Activated B cell treated with CpG ODN at 0.5 μM for 24 hours (primary cell): ENCODE results near the gene ST6GAL1. TPM values are rescaled to one million over a fixed set of nuclear protein-coding genes. Genes with fewer than 3 reads are reported as not detected.

Experiments used
- ATAC-seq: fragments of 200-7000 bp; cut with Tn5 transposase; one replicate; pipeline ENCODE4 v1.10.0; 2021; ENCODE audit warnings: low read depth, mild to moderate bottlenecking, moderate library complexity
- CTCF ChIA-PET: fragments of 350-600 bp; sonication (Branson Sonifier 250); formaldehyde crosslinking; loops from one replicate; lab custom pipeline; 2021; ENCODE audit warnings: antibody characterized with exemption; lab: Charles Lee
- POLR2A ChIA-PET: fragments of 350-600 bp; sonication (Branson Sonifier 250); formaldehyde crosslinking; loops from one replicate; lab custom pipeline; 2021; ENCODE audit warnings: antibody characterized with exemption; lab: Charles Lee
- DNase-seq: peaks from one replicate; pipeline ENCODE4 v3.0.0; 2022
- H3K27ac Mint-ChIP-seq: one replicate; pipeline ENCODE4 v1.8.0; 2020; ENCODE audit warnings: mixed read lengths
- H3K27me3 Mint-ChIP-seq: one replicate; pipeline ENCODE4 v1.8.0; 2021; ENCODE audit warnings: mixed read lengths
- H3K36me3 Mint-ChIP-seq: one replicate; pipeline ENCODE4 v1.8.0; 2021; ENCODE audit warnings: low read depth, mixed read lengths
- H3K4me1 Mint-ChIP-seq: one replicate; pipeline ENCODE4 v1.8.0; 2021; ENCODE audit warnings: mixed read lengths
- H3K4me3 Mint-ChIP-seq: one replicate; pipeline ENCODE4 v1.8.0; 2020; ENCODE audit warnings: mild to moderate bottlenecking, mixed read lengths
- H3K9me3 Mint-ChIP-seq: one replicate; pipeline ENCODE4 v1.8.0; 2020; ENCODE audit warnings: mixed read lengths
- intact Hi-C: fragments of 100-400 bp; cut with micrococcal nuclease; formaldehyde crosslinking; loops from one replicate; pipeline ENCODE4 v1.15.1; 2024
- total RNA-seq: library from RNA; stranded (reverse); gene quantifications from 2 replicates; pipeline ENCODE4 v1.2.3, GENCODE V29; 2022
- TF ChIP-seq, protein P1 (sequence below): fragments of 200-600 bp; IDR thresholded peaks from one replicate; pipeline ENCODE4 v1.8.0; 2022; ENCODE audit warnings: antibody characterized with exemption, mild to moderate bottlenecking

ST6GAL1 gene
- total RNA-seq, 1 donor from 2014 or later: 328 TPM

DNA sequence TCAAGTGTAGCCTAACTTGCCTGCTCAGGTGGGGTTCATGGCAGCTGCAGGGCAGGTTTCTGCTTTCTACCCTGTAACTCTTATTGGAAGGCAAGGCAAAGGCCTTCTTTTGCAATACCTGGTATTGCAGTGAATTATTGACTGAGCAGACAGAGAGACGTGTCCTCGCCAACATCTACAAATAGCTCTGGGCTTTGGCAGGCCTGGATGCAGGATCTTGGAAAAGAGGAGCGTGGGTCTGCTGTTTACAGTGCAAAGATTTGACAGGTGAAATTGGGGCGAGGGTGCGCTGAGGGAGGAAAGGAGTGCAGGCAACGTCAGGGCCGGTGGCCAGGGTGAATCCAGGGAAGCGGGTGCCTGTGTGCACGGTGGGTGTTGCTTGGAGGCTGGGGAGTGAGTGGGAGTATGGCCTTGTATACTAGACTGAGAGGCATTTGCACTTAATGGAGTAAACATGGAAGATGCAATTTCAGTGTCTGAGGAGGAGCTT lies 44.5 kb downstream of the ST6GAL1 start:
- ChIA-PET CTCF (no interaction called here), POLR2A (interaction anchor here (0.6 to 1.5 kb wide), 4 partner anchors 12 to 47 kb away, joined by 3 to 5 read pairs (median 3); no protein-coding TSS in a partner anchor)
- intact Hi-C loops: no loop called here
- Mint-ChIP-seq H3K36me3 (peaks cover 87% of the 10 kb centered on the region), H3K27ac (peak overlapping the region; percentile 10), H3K4me3 (no peak overlapping the region), H3K27me3 (no peaks in the 10 kb centered on the region), H3K4me1 (peaks cover 43% of the 10 kb centered on the region), H3K9me3 (no peaks in the 10 kb centered on the region)
- TF ChIP-seq, protein P1, sequence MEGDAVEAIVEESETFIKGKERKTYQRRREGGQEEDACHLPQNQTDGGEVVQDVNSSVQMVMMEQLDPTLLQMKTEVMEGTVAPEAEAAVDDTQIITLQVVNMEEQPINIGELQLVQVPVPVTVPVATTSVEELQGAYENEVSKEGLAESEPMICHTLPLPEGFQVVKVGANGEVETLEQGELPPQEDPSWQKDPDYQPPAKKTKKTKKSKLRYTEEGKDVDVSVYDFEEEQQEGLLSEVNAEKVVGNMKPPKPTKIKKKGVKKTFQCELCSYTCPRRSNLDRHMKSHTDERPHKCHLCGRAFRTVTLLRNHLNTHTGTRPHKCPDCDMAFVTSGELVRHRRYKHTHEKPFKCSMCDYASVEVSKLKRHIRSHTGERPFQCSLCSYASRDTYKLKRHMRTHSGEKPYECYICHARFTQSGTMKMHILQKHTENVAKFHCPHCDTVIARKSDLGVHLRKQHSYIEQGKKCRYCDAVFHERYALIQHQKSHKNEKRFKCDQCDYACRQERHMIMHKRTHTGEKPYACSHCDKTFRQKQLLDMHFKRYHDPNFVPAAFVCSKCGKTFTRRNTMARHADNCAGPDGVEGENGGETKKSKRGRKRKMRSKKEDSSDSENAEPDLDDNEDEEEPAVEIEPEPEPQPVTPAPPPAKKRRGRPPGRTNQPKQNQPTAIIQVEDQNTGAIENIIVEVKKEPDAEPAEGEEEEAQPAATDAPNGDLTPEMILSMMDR: no peak
- DNase-seq (no peak), ATAC-seq (no peak)

DNA sequence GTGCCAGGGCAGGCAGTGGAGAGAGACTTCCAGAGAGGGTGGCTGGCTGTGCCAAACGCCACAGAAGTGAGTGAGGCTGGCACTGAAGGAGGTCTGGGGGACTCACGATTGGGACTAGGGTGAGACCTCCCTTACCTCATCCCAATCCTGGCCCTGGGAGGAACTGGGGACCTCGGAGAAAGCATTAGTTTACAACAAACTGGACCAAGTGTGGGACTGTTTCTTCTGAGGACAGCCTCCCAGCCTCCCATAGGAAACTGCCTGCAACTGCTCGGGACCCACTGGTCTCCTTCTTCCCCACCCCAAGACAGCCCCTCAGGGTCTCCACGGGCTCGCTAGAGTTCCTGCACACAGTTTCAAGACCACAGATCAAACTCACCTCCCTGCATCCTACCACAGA lies 45.4 kb downstream of the ST6GAL1 start:
- DNase-seq: no peak
- CTCF ChIA-PET: no interaction called here
- intact Hi-C loops: no loop called here
- no peak overlapping the region for H3K4me3 Mint-ChIP-seq
- H3K27ac Mint-ChIP-seq: peak overlapping the region; percentile 67
- H3K27me3 Mint-ChIP-seq: no peaks in the 10 kb centered on the region
- H3K4me1 Mint-ChIP-seq: peaks cover 42% of the 10 kb centered on the region
- TF ChIP-seq, protein P1: no peak
- no peak for ATAC-seq
- POLR2A ChIA-PET: interaction anchor here (0.6 kb wide), 1 partner anchor 46 kb away, joined by 3 read pairs; no protein-coding TSS in a partner anchor
- H3K9me3 Mint-ChIP-seq: no peaks in the 10 kb centered on the region
- peaks cover 85% of the 10 kb centered on the region for H3K36me3 Mint-ChIP-seq

DNA sequence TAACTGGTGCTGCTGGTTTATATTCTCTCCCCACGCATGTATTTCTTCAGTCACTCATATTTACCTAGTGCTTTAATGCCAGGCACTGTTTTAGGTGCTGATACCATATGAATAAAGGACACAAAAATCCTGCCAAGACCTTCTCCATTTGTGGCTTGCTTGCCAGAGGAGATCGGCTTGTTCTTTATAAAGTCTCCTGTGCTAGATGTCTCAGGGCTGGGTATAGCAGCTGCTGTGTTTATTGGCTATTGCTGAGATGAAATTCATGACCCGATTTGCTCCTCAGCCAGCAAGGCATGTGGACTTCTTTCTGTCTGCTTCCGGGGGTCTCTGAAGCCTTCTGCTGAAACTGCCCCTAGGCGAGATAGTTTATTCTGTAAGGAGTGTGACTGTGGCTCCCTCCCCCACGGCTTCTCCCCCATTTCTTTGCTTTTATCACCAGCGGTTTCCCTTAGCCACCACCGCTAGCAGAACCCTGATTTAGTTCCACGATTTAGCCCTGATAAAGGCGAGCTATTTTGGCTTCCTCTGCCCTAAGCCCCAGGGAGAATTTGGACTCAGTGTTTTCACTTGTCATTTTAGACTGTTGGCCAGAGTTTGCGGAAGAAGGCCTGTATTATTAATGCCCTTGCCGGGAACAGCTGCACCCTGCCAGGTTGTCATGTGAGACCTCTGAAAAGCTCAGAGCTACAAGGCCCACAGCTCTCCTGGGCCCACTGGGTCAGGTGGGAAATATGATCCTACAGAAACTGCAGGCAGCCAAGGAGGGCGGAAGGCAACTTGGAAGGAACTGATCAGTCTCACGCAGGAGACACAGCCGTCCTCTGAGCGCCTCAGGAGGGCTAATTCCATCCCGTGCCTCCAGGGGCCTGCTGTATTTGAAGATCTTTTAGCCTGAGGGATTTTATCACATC lies 46.8 kb downstream of the ST6GAL1 start:
- Mint-ChIP-seq H3K27ac (peak overlapping the region; percentile 61), H3K4me3 (no peak overlapping the region), H3K4me1 (peaks cover 51% of the 10 kb centered on the region), H3K9me3 (no peaks in the 10 kb centered on the region), H3K36me3 (peaks cover 84% of the 10 kb centered on the region), H3K27me3 (no peaks in the 10 kb centered on the region)
- ChIA-PET CTCF (no interaction called here), POLR2A (no interaction called here)
- TF ChIP-seq, protein P1: no peak
- ATAC-seq: no peak
- no peak for DNase-seq
- intact Hi-C loops: no loop called here

DNA sequence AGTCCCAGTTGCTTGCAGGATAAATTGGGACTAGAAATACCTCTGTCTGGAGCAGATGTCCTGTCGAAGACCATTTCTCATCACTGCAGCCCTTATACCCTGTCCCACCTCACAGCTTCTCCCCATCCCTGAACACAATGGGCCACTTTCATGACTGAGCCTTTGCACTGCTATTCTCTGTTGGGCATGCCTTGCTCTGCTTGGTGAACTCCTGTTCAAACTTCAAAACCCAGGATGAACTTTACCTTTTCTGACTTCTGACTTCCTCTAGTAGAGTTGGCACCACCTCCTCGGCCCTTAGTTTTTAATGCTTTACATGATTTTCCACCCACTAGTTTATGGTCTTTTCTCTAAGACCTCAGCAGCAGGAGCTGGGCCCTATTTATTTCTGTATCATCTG lies 48.4 kb downstream of the ST6GAL1 start:
- H3K4me3 Mint-ChIP-seq: no peak overlapping the region
- ATAC-seq: no peak
- H3K27ac Mint-ChIP-seq: peak overlapping the region; percentile 76
- DNase-seq: no peak
- intact Hi-C loops: no loop called here
- CTCF ChIA-PET: no interaction called here
- peaks cover 81% of the 10 kb centered on the region for H3K36me3 Mint-ChIP-seq
- H3K4me1 Mint-ChIP-seq: peaks cover 58% of the 10 kb centered on the region
- H3K9me3 Mint-ChIP-seq: no peaks in the 10 kb centered on the region
- TF ChIP-seq, protein P1: no peak
- POLR2A ChIA-PET: no interaction called here
- no peaks in the 10 kb centered on the region for H3K27me3 Mint-ChIP-seq

DNA sequence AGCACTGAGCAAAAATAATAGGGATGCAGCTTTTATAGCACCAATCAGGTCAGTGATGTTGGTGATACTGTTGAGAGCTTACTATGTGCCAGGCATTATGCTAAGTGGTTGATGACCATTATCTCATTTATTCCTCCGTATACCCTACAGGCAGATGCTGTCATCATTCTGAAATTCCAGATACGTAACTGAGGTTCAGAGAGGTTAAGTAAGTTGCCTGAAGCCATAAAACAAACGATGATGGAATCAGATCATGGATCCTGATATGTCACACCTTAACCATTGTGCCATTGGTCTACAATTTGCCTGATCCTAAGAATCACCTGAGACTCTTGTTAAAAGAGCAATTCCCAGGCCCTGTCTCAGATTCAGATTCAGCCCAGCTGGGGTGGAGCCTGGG lies 49.5 kb downstream of the ST6GAL1 start:
- TF ChIP-seq, protein P1: no peak
- POLR2A ChIA-PET: interaction anchor here (0.6 to 1.7 kb wide), 4 partner anchors 13 to 66 kb away, joined by 3 to 7 read pairs (median 6); no protein-coding TSS in a partner anchor
- no peaks in the 10 kb centered on the region for H3K9me3 Mint-ChIP-seq
- H3K4me1 Mint-ChIP-seq: peaks cover 61% of the 10 kb centered on the region
- H3K27ac Mint-ChIP-seq: no peak overlapping the region
- peaks cover 73% of the 10 kb centered on the region for H3K36me3 Mint-ChIP-seq
- DNase-seq (no peak), ATAC-seq (no peak)
- H3K4me3 Mint-ChIP-seq: no peak overlapping the region
- intact Hi-C loops: no loop called here
- no peaks in the 10 kb centered on the region for H3K27me3 Mint-ChIP-seq
- CTCF ChIA-PET: interaction anchor here (1.0 to 1.7 kb wide), 2 partner anchors 21 to 185 kb away, joined by 4 to 8 read pairs; no protein-coding TSS in a partner anchor
